HG02884 (cell line): Measurements from ENCODE around the gene NR3C2.
"Not testable (repeated sequence)": the region's sequence is repeated elsewhere in the genome, so short reads cannot be mapped to it uniquely, and the experiment has no call there.

Experiments used
- ATAC-seq: cut with Tn5 transposase; IDR thresholded peaks from one replicate; pipeline ENCODE4 v1.9.1; 2021; ENCODE audit warnings: mild to moderate bottlenecking, moderate library complexity; ENCODE audit not compliant: unreplicated experiment

Gene NR3C2

GRCh38 chr4:148116264-148116663 lies 325.9 kb downstream of the NR3C2 start:
- ATAC-seq: no peak

- no peak for ATAC-seq
Observed at GRCh38 chr4:148114436-148114835, 327.8 kb downstream of the NR3C2 start.

GRCh38 chr4:148112231-148112982 lies 329.8 kb downstream of the NR3C2 start:
- no peak for ATAC-seq

GRCh38 chr4:148110169-148110568 lies 332.0 kb downstream of the NR3C2 start:
- ATAC-seq: no peak

- no peak for ATAC-seq
Observed at GRCh38 chr4:148109216-148109615, 333.0 kb downstream of the NR3C2 start.

- no peak for ATAC-seq
Observed at GRCh38 chr4:148108766-148109165, 333.4 kb downstream of the NR3C2 start.

GRCh38 chr4:148103597-148104355 lies 338.4 kb downstream of the NR3C2 start:
- ATAC-seq: no peak

- ATAC-seq: no peak
Observed at GRCh38 chr4:148101790-148102189, 340.4 kb downstream of the NR3C2 start.

- ATAC-seq: no peak
Observed at GRCh38 chr4:148101235-148101634, 341.0 kb downstream of the NR3C2 start.

GRCh38 chr4:148097801-148098200 lies 344.4 kb downstream of the NR3C2 start:
- no peak for ATAC-seq

GRCh38 chr4:148095346-148095923 lies 346.8 kb downstream of the NR3C2 start:
- ATAC-seq: no peak

- ATAC-seq: no peak
Observed at GRCh38 chr4:148094149-148094548, 348.1 kb downstream of the NR3C2 start.

GRCh38 chr4:148093065-148093464 lies 349.1 kb downstream of the NR3C2 start:
- no peak for ATAC-seq

GRCh38 chr4:148092316-148093014 lies 349.7 kb downstream of the NR3C2 start:
- no peak for ATAC-seq

GRCh38 chr4:148091896-148092295 lies 350.3 kb downstream of the NR3C2 start:
- ATAC-seq: no peak

- ATAC-seq: no peak
Observed at GRCh38 chr4:148090503-148091476, 351.4 kb downstream of the NR3C2 start.

- ATAC-seq: no peak
Observed at GRCh38 chr4:148090029-148090428, 352.2 kb downstream of the NR3C2 start.

GRCh38 chr4:148089624-148090023 lies 352.6 kb downstream of the NR3C2 start:
- no peak for ATAC-seq

- ATAC-seq: not testable (repeated sequence)
Observed at GRCh38 chr4:148083073-148083472, 359.1 kb downstream of the NR3C2 start.

GRCh38 chr4:148081745-148082144 lies 360.5 kb downstream of the NR3C2 start:
- no peak for ATAC-seq
